HepG2 (cell line): ENCODE data around the gene BOD1L1. TPM values are rescaled to one million over a fixed set of nuclear protein-coding genes. Genes with fewer than 3 reads are reported as not detected.

ENCODE experiments used
- ATAC-seq: fragments of 200-7000 bp; cut with Tn5 transposase; 3 replicates; pipeline ENCODE4 v1.9.1; 2020; ENCODE audit warnings: mild to moderate bottlenecking, moderate library complexity
- BruUV-seq: library from RNA; stranded (reverse); fragments of 400-500 nt; replicated peaks from 2 replicates; lab custom pipeline; 2021; lab: Mats Ljungman, UMichigan
- CTCF ChIA-PET: fragments of 300-600 bp; formaldehyde crosslinking; extraction: SDS; loops from one replicate; lab custom pipeline; 2021; ENCODE audit warnings: low total read pairs, inconsistent platforms, low intra/inter-chr PET ratio; lab: Yijun Ruan, JAX
- POLR2A ChIA-PET: fragments of 350-600 bp; sonication (Branson Sonifier 250); formaldehyde crosslinking; loops from one replicate; lab custom pipeline; 2020; ENCODE audit warnings: antibody characterized with exemption, inconsistent platforms; lab: Yijun Ruan, JAX
- DNase-seq: peaks from one replicate; pipeline ENCODE4 v3.0.0-alpha.2; 2015; ENCODE audit warnings: low spot score
- FAIRE-seq: peaks from 3 replicates; lab custom pipeline; 2011; peaks lifted over from hg19 to GRCh38; lab: Jason Lieb, UNC
- H2AFZ ChIP-seq: one replicate; pipeline ENCODE4 v1.6.1; 2011; ENCODE audit warnings: low read length, inconsistent platforms
- H3K27ac ChIP-seq: fragments of 300-600 bp; 3 replicates; pipeline ENCODE4 v1.8.0; 2011; ENCODE audit warnings: mixed run types, mild to moderate bottlenecking, mixed read lengths, low read length, inconsistent platforms; ENCODE audit not compliant: insufficient read depth; ENCODE audit errors: extremely low read length
- H3K27me3 ChIP-seq, 2 experiments: fragments of 200-600 bp in 1 of 2; 2 replicates in 1 of 2; 3 replicates in 1 of 2; pipeline versions ENCODE4 v1.6.0 to v1.8.0; 2011; ENCODE audit warnings: low read length in 2 of 2, mild to moderate bottlenecking in 2 of 2, moderate library complexity in 2 of 2, inconsistent platforms in 1 of 2; ENCODE audit not compliant: insufficient read depth in 2 of 2, control insufficient read depth in 1 of 2
- H3K36me3 ChIP-seq, 2 experiments: fragments of 200-600 bp in 1 of 2; replicated peaks in 1 of 2; 2 replicates in 1 of 2; 3 replicates in 1 of 2; pipeline versions ENCODE4 v1.5.1 to v1.8.0; 2011; ENCODE audit warnings: low read length in 2 of 2, inconsistent platforms in 1 of 2; ENCODE audit not compliant: insufficient read depth in 2 of 2, control insufficient read depth in 1 of 2
- H3K4me1 ChIP-seq: 2 replicates; pipeline ENCODE4 v1.5.1; 2012; ENCODE audit warnings: low read length, inconsistent platforms; ENCODE audit not compliant: insufficient read depth
- H3K4me2 ChIP-seq: 2 replicates; pipeline ENCODE4 v1.6.0; 2011; ENCODE audit warnings: low read depth, low read length, inconsistent platforms
- H3K4me3 ChIP-seq, 3 experiments: fragments of 200-600 bp in 1 of 3; sonication (generic), shearing (Covaris generic) in 1 of 3; replicated peaks in 1 of 3; 2 replicates each; pipeline ENCODE4 v1.5.1; 2011 to 2016; ENCODE audit warnings: low read length in 3 of 3, inconsistent platforms in 2 of 3, low read depth in 2 of 3, mild to moderate bottlenecking in 2 of 3, control low read depth in 1 of 3, mixed read lengths in 1 of 3; ENCODE audit not compliant: insufficient read depth in 1 of 3
- H3K79me2 ChIP-seq: one replicate; pipeline ENCODE4 v1.6.1; 2011; ENCODE audit warnings: low read length, inconsistent platforms; ENCODE audit not compliant: insufficient read depth
- H3K9ac ChIP-seq: 2 replicates; pipeline ENCODE4 v1.6.0; 2011; ENCODE audit warnings: mild to moderate bottlenecking, low read depth, low read length, inconsistent platforms; ENCODE audit not compliant: insufficient read depth
- H3K9me3 ChIP-seq: 2 replicates; pipeline ENCODE4 v1.5.1; 2012; ENCODE audit warnings: mild to moderate bottlenecking, low read length
- H4K20me1 ChIP-seq: 2 replicates; pipeline ENCODE4 v1.6.0; 2011; ENCODE audit warnings: inconsistent platforms, mild to moderate bottlenecking, low read length, moderate library complexity; ENCODE audit not compliant: insufficient read depth
- SETDB1 ChIP-seq: sonication (generic); formaldehyde crosslinking; IDR thresholded peaks from 2 replicates; pipeline ENCODE4 v1.5.1; 2020; ENCODE audit warnings: missing genetic modification reagents, mild to moderate bottlenecking, borderline replicate concordance
- ZNF776 ChIP-seq: sonication (generic); formaldehyde crosslinking; IDR thresholded peaks from 2 replicates; pipeline ENCODE4 v1.4.0; 2020; ENCODE audit warnings: mild to moderate bottlenecking, missing genetic modification reagents
- WGBS: methylation state at CpG from one replicate; pipeline ENCODE4 v1.1.6; 2017; ENCODE audit warnings: low lambda C conversion rate; 5-methylcytosine and 5-hydroxymethylcytosine counted together
- in situ Hi-C: cut with HindIII; loops from 2 replicates; pipeline ENCODE4 v1.10.0; 2017; ENCODE audit warnings: low pct_unique_long_range_greater_than_20kb; ENCODE audit not compliant: extremely low pct_ligation_motif_present
- intact Hi-C: fragments of 100-400 bp; cut with micrococcal nuclease; formaldehyde crosslinking; loops from one replicate; pipeline ENCODE4 v1.10.0; 2022; ENCODE audit not compliant: unreplicated experiment
- polyA plus RNA-seq, 8 experiments: library from polyadenylated mRNA; depleted of rRNA in 3 of 8; stranded (reverse) in 7 of 8; unstranded in 1 of 8; fragments of >200 nt; fragmentation: Illumina TruSeq in 4 of 8; extraction: Trizol in 4 of 8; gene quantifications; 2 replicates each; pipeline versions ENCODE4 v1.2.1 to v1.2.3, GENCODE V29; 2011 to 2016; ENCODE audit warnings: low read depth in 4 of 8, missing spikeins in 1 of 8, mixed read lengths in 1 of 8; ENCODE audit not compliant: insufficient read depth in 1 of 8
- total RNA-seq, 5 experiments: library from RNA; depleted of rRNA; stranded (reverse); fragments of >200 nt; fragmentation: Illumina TruSeq; extraction: Trizol; gene quantifications; 2 replicates each; pipeline ENCODE4 v1.2.3, GENCODE V29; 2016; ENCODE audit warnings: low read depth in 1 of 5

Gene BOD1L1
- total and polyA plus RNA-seq, 2 of the 13 experiments (the other 11 are each of a cell fraction or from before 2014, with no cell fraction given), result 11.7 to 17.9 TPM

DNA sequence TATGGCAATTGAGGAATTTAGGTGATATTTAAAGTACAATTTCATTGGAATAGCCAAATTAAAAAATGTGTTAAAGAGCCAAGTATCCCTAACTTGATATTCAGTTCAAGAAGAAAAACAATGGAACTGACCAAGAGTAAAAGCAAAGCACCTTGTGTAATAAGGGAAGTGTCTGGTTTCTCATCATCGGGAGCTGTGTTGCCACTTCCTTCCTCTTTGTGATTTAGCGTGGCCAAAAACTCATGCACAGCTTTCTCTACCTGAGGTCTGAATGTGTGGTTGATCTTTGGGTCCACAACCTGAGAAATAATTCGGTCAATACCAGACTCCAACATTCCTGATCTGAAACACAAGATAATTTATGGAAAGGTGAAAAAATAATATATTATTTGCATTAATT lies 12.4 kb downstream of the BOD1L1 start:
- DNase-seq (no peak), FAIRE-seq (no peak), ATAC-seq (no peak)
- TF ChIP-seq SETDB1 (CRISPR knock-in tag), result no peak
- no peak overlapping the region for H3K4me2 ChIP-seq
- ChIA-PET CTCF (no interaction called here), POLR2A (no interaction called here)
- H3K36me3 ChIP-seq, result peaks cover 10 to 71% of the 10 kb centered on the region in 2 experiments
- no peaks in the 10 kb centered on the region for H3K9me3 ChIP-seq
- no peak overlapping the region for H3K9ac ChIP-seq
- no peak overlapping the region for H3K4me3 ChIP-seq
- no peaks in the 10 kb centered on the region for H3K27me3 ChIP-seq
- no TSS peak for BruUV-seq
- no peak overlapping the region for H2AFZ ChIP-seq
- intact Hi-C loops (no loop called here), in situ Hi-C loops (no loop called here)
- H3K4me1 ChIP-seq, result no peaks in the 10 kb centered on the region
- H4K20me1 ChIP-seq, result no peaks in the 10 kb centered on the region
- H3K27ac ChIP-seq, result no peak overlapping the region
- whole genome bisulfite sequencing, result 96% methylated on average over 3 of the region's 3 CpGs
- H3K79me2 ChIP-seq, result no peaks in the 10 kb centered on the region

DNA sequence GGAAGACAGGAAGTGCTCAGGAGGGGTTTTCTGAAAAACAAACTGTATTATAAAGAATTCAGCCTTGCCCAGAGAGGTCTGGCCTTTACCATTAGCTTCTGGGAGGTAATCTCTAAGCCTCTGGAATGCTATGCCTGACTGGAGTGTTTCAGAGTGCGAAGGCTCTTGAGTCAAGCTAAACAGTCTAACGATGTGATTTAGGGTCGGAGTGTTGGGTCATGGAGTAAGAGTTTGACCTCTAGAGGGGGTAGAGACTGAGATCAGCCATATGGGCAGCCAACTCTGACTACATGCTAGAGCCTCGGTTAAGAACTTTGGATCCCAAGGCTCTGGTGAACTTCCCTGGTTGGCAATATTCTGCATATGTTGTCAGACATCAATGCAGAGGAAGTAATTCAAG lies 15.0 kb downstream of the BOD1L1 start:
- in situ Hi-C loops, result no loop called here
- no peak overlapping the region for H3K27ac ChIP-seq
- H3K27me3 ChIP-seq, result no peaks in the 10 kb centered on the region
- ChIA-PET CTCF (no interaction called here), POLR2A (no interaction called here)
- no peak for TF ChIP-seq ZNF776
- H3K36me3 ChIP-seq, result peaks cover 6 to 71% of the 10 kb centered on the region in 2 experiments
- H3K4me3 ChIP-seq, result no peak overlapping the region
- H3K9ac ChIP-seq, result no peak overlapping the region
- no peaks in the 10 kb centered on the region for H3K9me3 ChIP-seq
- WGBS, result 97% methylated on average over 4 of the region's 4 CpGs
- H2AFZ ChIP-seq, result no peak overlapping the region
- H3K79me2 ChIP-seq, result no peaks in the 10 kb centered on the region
- ATAC-seq (no peak), FAIRE-seq (no peak), DNase-seq (no peak)
- BruUV-seq, result no TSS peak
- H3K4me2 ChIP-seq, result no peak overlapping the region
- intact Hi-C loops, result no loop called here
- no peaks in the 10 kb centered on the region for H3K4me1 ChIP-seq
- no peaks in the 10 kb centered on the region for H4K20me1 ChIP-seq
